BJ (cell line): ENCODE results near the gene UFSP2. TPM values are rescaled to one million over a fixed set of nuclear protein-coding genes. Genes with fewer than 3 reads are reported as not detected.

ENCODE experiments used
- CTCF ChIA-PET: fragments of 350-600 bp; formaldehyde crosslinking; extraction: SDS; loops from one replicate; lab custom pipeline; 2021; ENCODE audit warnings: antibody characterized with exemption, inconsistent platforms; lab: Yijun Ruan, JAX
- POLR2A ChIA-PET: fragments of 300-600 bp; sonication (Branson Sonifier 250); formaldehyde crosslinking; extraction: SDS; loops from one replicate; lab custom pipeline; 2021; ENCODE audit warnings: antibody characterized with exemption; lab: Charles Lee
- DNase-seq: peaks from one replicate; pipeline ENCODE4 v3.0.0-alpha.2; 2011; ENCODE audit warnings: low read depth
- H3K27me3 ChIP-seq: 2 replicates; pipeline ENCODE4 v1.6.0; 2011; ENCODE audit warnings: low read length; ENCODE audit not compliant: control insufficient read depth, insufficient read depth
- H3K36me3 ChIP-seq: 2 replicates; pipeline ENCODE4 v1.5.1; 2011; ENCODE audit warnings: low read length; ENCODE audit not compliant: control insufficient read depth, insufficient read depth
- H3K4me3 ChIP-seq: 2 replicates; pipeline ENCODE4 v1.5.1; 2011; ENCODE audit warnings: low read depth, mild to moderate bottlenecking, control low read depth, low read length
- CTCF ChIP-seq: IDR thresholded peaks from 2 replicates; pipeline ENCODE4 v1.5.1; 2011; ENCODE audit warnings: low read depth, mild to moderate bottlenecking, control low read depth, inconsistent platforms, low read length, moderate library complexity; ENCODE audit not compliant: insufficient read depth
- polyA plus RNA-seq: library from polyadenylated mRNA; depleted of rRNA; stranded (reverse); fragments of >200 nt; gene quantifications from 2 replicates; pipeline ENCODE4 v1.2.3, GENCODE V29; 2011; rRNA removed
- small RNA-seq: library from RNA; depleted of rRNA; stranded (forward); fragments of <200 nt; gene quantifications from one replicate; pipeline ENCODE3, GENCODE V24; 2012; ENCODE audit warnings: low replicate concordance, low read depth; ENCODE audit not compliant: insufficient read length

UFSP2 gene
- polyA plus RNA-seq, 1 experiment, result 18.8 TPM

- ChIA-PET POLR2A (no interaction called here), CTCF (interaction anchor here (1.0 kb wide), 1 partner anchor 34 kb away, joined by 3 read pairs; no protein-coding TSS in a partner anchor)
- no peak for TF ChIP-seq CTCF
- no peak overlapping the region for H3K4me3 ChIP-seq
- DNase-seq, result no peak
- H3K36me3 ChIP-seq, result peaks cover 7% of the 10 kb centered on the region
- H3K27me3 ChIP-seq, result no peaks in the 10 kb centered on the region
Observed at GRCh38 chr4:185351691-185352090, 74.1 kb downstream of the UFSP2 start.

Small RNA genes lying within 50 kb of the gene (small RNA-seq; reads per million reads assigned to genes)
- gene RF00019, result not detected

Other genes starting within 250 kb of the UFSP2 start
- 16.4 and 35.3 TPM in 2 replicates for gene CFAP97, start 222.0 kb downstream of the UFSP2 start, polyA plus RNA-seq
- gene SNX25, start 216.4 kb downstream of the UFSP2 start, polyA plus RNA-seq, result 11.7 and 22.5 TPM in 2 replicates
- gene LRP2BP, start 30.0 kb downstream of the UFSP2 start, polyA plus RNA-seq, result 0.13 and 0.15 TPM in 2 replicates
- gene ANKRD37, start 29.1 kb downstream of the UFSP2 start, polyA plus RNA-seq, result 13.2 and 13.7 TPM in 2 replicates
- gene CCDC110, start 45.8 kb upstream of the UFSP2 start, polyA plus RNA-seq, result not detected in 2 replicates
- 0.05 and 0.11 TPM in 2 replicates for gene PDLIM3, start 109.5 kb upstream of the UFSP2 start, polyA plus RNA-seq